H1 (cell line): Measurements from ENCODE around the gene CEL. TPM values are rescaled to one million over a fixed set of nuclear protein-coding genes. Genes with fewer than 3 reads are reported as not detected.

Experiments used
- CTCF ChIA-PET: fragments of 300-600 bp; sonication (Branson Sonifier 250); formaldehyde crosslinking; loops from one replicate; lab custom pipeline; 2021; ENCODE audit not compliant: partially characterized antibody; lab: Charles Lee
- POLR2A ChIA-PET: fragments of 300-600 bp; sonication (Branson Sonifier 250); formaldehyde crosslinking; loops from one replicate; lab custom pipeline; 2021; ENCODE audit warnings: inconsistent platforms; ENCODE audit not compliant: partially characterized antibody; lab: Charles Lee
- DNase-seq, 2 experiments: peaks; one replicate each; pipeline versions ENCODE4 v3.0.0 to v3.0.0-alpha.2; 2010 to 2022; ENCODE audit warnings: low spot score in 2 of 2, low read depth in 1 of 2, mixed read lengths in 1 of 2
- FAIRE-seq: peaks from 2 replicates; lab custom pipeline; 2011; peaks lifted over from hg19 to GRCh38; lab: Jason Lieb, UNC
- H2AFZ ChIP-seq: 2 replicates; pipeline ENCODE4 v1.8.1; 2012; ENCODE audit warnings: low read length, inconsistent platforms
- H2AK5ac ChIP-seq: 2 replicates; pipeline ENCODE4 v1.6.1; 2013; ENCODE audit warnings: low read depth, low read length
- H2BK120ac ChIP-seq: replicated peaks from 2 replicates; pipeline ENCODE3; 2013; ENCODE audit warnings: low read depth, low read length, inconsistent platforms
- H2BK12ac ChIP-seq: 2 replicates; pipeline ENCODE4 v1.6.1; 2013; ENCODE audit warnings: low read depth, low read length
- H2BK15ac ChIP-seq: 2 replicates; pipeline ENCODE4 v1.6.1; 2013; ENCODE audit warnings: low read length
- H2BK20ac ChIP-seq: 2 replicates; pipeline ENCODE4 v1.6.1; 2013; ENCODE audit warnings: low read length
- H2BK5ac ChIP-seq: 2 replicates; pipeline ENCODE4 v1.6.1; 2013; ENCODE audit warnings: low read depth, low read length
- H3K14ac ChIP-seq: 2 replicates; pipeline ENCODE4 v1.6.1; 2013; ENCODE audit warnings: inconsistent platforms; ENCODE audit not compliant: insufficient read length
- H3K18ac ChIP-seq: 2 replicates; pipeline ENCODE4 v1.6.1; 2013; ENCODE audit warnings: low read length; ENCODE audit errors: extremely low read depth
- H3K23ac ChIP-seq: 2 replicates; pipeline ENCODE4 v1.6.1; 2013; ENCODE audit warnings: inconsistent platforms; ENCODE audit not compliant: insufficient read length
- H3K23me2 ChIP-seq: 2 replicates; pipeline ENCODE4 v1.6.1; 2013; ENCODE audit warnings: low read depth, low read length
- H3K27ac ChIP-seq: 2 replicates; pipeline ENCODE4 v1.6.1; 2011; ENCODE audit warnings: low read depth, low read length, inconsistent platforms
- H3K27me3 ChIP-seq, 4 experiments: replicated peaks in 1 of 4; 1 replicate in 1 of 4; 2 replicates in 3 of 4; pipeline versions ENCODE4 v1.6.1 to v1.8.1; 2011 to 2013; ENCODE audit warnings: low read length in 3 of 4, mild to moderate bottlenecking in 3 of 4, inconsistent platforms in 2 of 4, mixed read lengths in 2 of 4, moderate library complexity in 1 of 4; ENCODE audit not compliant: control insufficient read depth in 3 of 4, insufficient read depth in 3 of 4; ENCODE audit errors: extremely low read depth in 1 of 4
- H3K36me3 ChIP-seq, 4 experiments: 2 replicates each; pipeline versions ENCODE4 v1.6.1 to v1.8.1; 2011 to 2013; ENCODE audit warnings: mild to moderate bottlenecking in 4 of 4, low read length in 3 of 4, moderate library complexity in 2 of 4, control low read depth in 1 of 4, inconsistent platforms in 1 of 4; ENCODE audit not compliant: insufficient read depth in 4 of 4, control insufficient read depth in 2 of 4
- H3K4ac ChIP-seq: replicated peaks from 2 replicates; pipeline ENCODE3; 2013; ENCODE audit warnings: low read length, low read depth, mixed read lengths, inconsistent platforms; ENCODE audit not compliant: insufficient read length
- H3K4me1 ChIP-seq, 4 experiments: replicated peaks in 1 of 4; 1 replicate in 1 of 4; 2 replicates in 3 of 4; pipeline versions ENCODE4 v1.6.1 to v1.8.1; 2011 to 2013; ENCODE audit warnings: low read length in 3 of 4, inconsistent platforms in 2 of 4, mixed read lengths in 1 of 4; ENCODE audit not compliant: insufficient read depth in 4 of 4, control insufficient read depth in 3 of 4
- H3K4me2 ChIP-seq, 2 experiments: 2 replicates each; pipeline versions ENCODE4 v1.6.1 to v1.8.1; 2011 to 2013; ENCODE audit warnings: low read depth in 2 of 2, low read length in 2 of 2, control low read depth in 1 of 2, inconsistent platforms in 1 of 2, mild to moderate bottlenecking in 1 of 2; ENCODE audit not compliant: insufficient read depth in 1 of 2
- H3K4me3 ChIP-seq, 4 experiments: fragments of 200-600, 300-600 bp in 1 of 4; sonication (generic), shearing (Covaris generic), sonication (Bioruptor Twin) in 1 of 4; 2 replicates each; pipeline versions ENCODE4 v1.5.1 to v1.8.1; 2011 to 2016; ENCODE audit warnings: low read length in 4 of 4, low read depth in 3 of 4, control low read depth in 2 of 4, inconsistent platforms in 2 of 4, mild to moderate bottlenecking in 2 of 4, mixed read lengths in 1 of 4, moderate library complexity in 1 of 4; ENCODE audit not compliant: insufficient read depth in 2 of 4; ENCODE audit errors: extremely low read depth in 1 of 4
- H3K56ac ChIP-seq: replicated peaks from 2 replicates; pipeline ENCODE3; 2013; ENCODE audit warnings: low read depth, mild to moderate bottlenecking, mixed read lengths, low read length, inconsistent platforms; ENCODE audit not compliant: insufficient read length
- H3K79me1 ChIP-seq: 2 replicates; pipeline ENCODE4 v1.6.1; 2013; ENCODE audit warnings: low read depth, low read length, control low read depth
- H3K79me2 ChIP-seq, 2 experiments: 2 replicates each; pipeline versions ENCODE4 v1.6.1 to v1.8.1; 2012 to 2013; ENCODE audit warnings: low read length in 2 of 2, mild to moderate bottlenecking in 2 of 2, inconsistent platforms in 1 of 2; ENCODE audit not compliant: insufficient read depth in 2 of 2, control insufficient read depth in 1 of 2
- H3K9ac ChIP-seq, 4 experiments: replicated peaks in 1 of 4; 1 replicate in 1 of 4; 2 replicates in 3 of 4; pipeline versions ENCODE4 v1.6.1 to v1.8.1; 2011 to 2013; ENCODE audit warnings: low read depth in 3 of 4, low read length in 3 of 4, control low read depth in 2 of 4, mild to moderate bottlenecking in 2 of 4, moderate library complexity in 2 of 4, inconsistent platforms in 1 of 4; ENCODE audit errors: extremely low read depth in 1 of 4
- H3K9me3 ChIP-seq, 2 experiments: 2 replicates each; pipeline versions ENCODE4 v1.6.1 to v1.8.1; 2012 to 2013; ENCODE audit warnings: mild to moderate bottlenecking in 2 of 2, moderate library complexity in 2 of 2, control low read depth in 1 of 2, inconsistent platforms in 1 of 2, low read depth in 1 of 2, low read length in 1 of 2, mixed read lengths in 1 of 2; ENCODE audit not compliant: insufficient read depth in 2 of 2
- H4K20me1 ChIP-seq, 2 experiments: replicated peaks in 1 of 2; 2 replicates each; pipeline versions ENCODE3 to v1.8.1; 2011 to 2013; ENCODE audit warnings: inconsistent platforms in 2 of 2, low read length in 2 of 2, mild to moderate bottlenecking in 1 of 2; ENCODE audit not compliant: insufficient read depth in 2 of 2, control insufficient read depth in 1 of 2
- H4K5ac ChIP-seq: 2 replicates; pipeline ENCODE4 v1.6.1; 2013; ENCODE audit warnings: low read length, low read depth, mixed read lengths, inconsistent platforms; ENCODE audit not compliant: insufficient read length
- H4K8ac ChIP-seq: 2 replicates; pipeline ENCODE4 v1.8.0; 2013; ENCODE audit warnings: mild to moderate bottlenecking, moderate library complexity, low read length, inconsistent platforms; ENCODE audit not compliant: insufficient read depth; ENCODE audit errors: extremely low read depth
- H4K91ac ChIP-seq: replicated peaks from 2 replicates; pipeline ENCODE3; 2013; ENCODE audit warnings: low read length, mixed read lengths, inconsistent platforms; ENCODE audit not compliant: insufficient read length
- CHD1 ChIP-seq: IDR thresholded peaks from 2 replicates; pipeline ENCODE4 v1.6.1; 2012; ENCODE audit warnings: low read depth, low read length, improper control_type of control experiment
- POLR2A ChIP-seq, 2 experiments: IDR thresholded peaks; 1 replicate in 1 of 2; 2 replicates in 1 of 2; pipeline ENCODE4 v1.6.1; 2011; ENCODE audit warnings: low read depth in 2 of 2, low read length in 2 of 2, mild to moderate bottlenecking in 2 of 2; ENCODE audit errors: control extremely low read depth in 1 of 2
- RXRA ChIP-seq: IDR thresholded peaks from 2 replicates; pipeline ENCODE4 v1.6.1; 2011; ENCODE audit warnings: low read depth, mild to moderate bottlenecking, low read length, moderate library complexity; ENCODE audit not compliant: insufficient read depth
- TAF1 ChIP-seq: IDR thresholded peaks from 2 replicates; pipeline ENCODE4 v1.6.1; 2011; ENCODE audit warnings: mild to moderate bottlenecking, low read depth, low read length
- TEAD4 ChIP-seq: IDR thresholded peaks from 2 replicates; pipeline ENCODE4 v1.6.1; 2012; ENCODE audit warnings: low read depth, low read length, inconsistent platforms, mixed read lengths
- WGBS, 2 experiments: shearing (Covaris generic) in 1 of 2; methylation state at CpG; one replicate each; pipeline versions ENCODE4 v1.1.6 to v1.1.7; 2013 to 2015; ENCODE audit warnings: low lambda C conversion rate in 2 of 2, mixed read lengths in 2 of 2, inconsistent platforms in 1 of 2, low coverage in 1 of 2, missing lambda C conversion rate in 1 of 2; ENCODE audit not compliant: insufficient replicate concordance in 2 of 2, insufficient coverage in 1 of 2, insufficient read length in 1 of 2; ENCODE audit errors: extremely low coverage in 1 of 2, missing lambda C conversion rate in 1 of 2; 5-methylcytosine and 5-hydroxymethylcytosine counted together
- polyA plus RNA-seq, 7 experiments: library from polyadenylated mRNA; depleted of rRNA in 3 of 7; stranded (reverse) in 5 of 7; unstranded in 2 of 7; fragments of >200 nt in 5 of 7; fragments of 200-250 nt in 2 of 7; gene quantifications; 1 replicate in 5 of 7; 2 replicates in 1 of 7; 4 replicates in 1 of 7; pipeline versions ENCODE4 v1.2.1 to v1.2.3, GENCODE V29; 2011 to 2013; ENCODE audit warnings: missing spikeins in 2 of 7, mixed read lengths in 2 of 7
- total RNA-seq: library from RNA; stranded (reverse); fragmentation: NEBNext Ultra II Directional; extraction: Animal tissue kit (Norgen Biotek cat#: 25700); gene quantifications from 2 replicates; pipeline ENCODE4 v1.2.1, GENCODE V29; 2021

CEL gene
- total and polyA plus RNA-seq, 2 of the 8 experiments (the other 6 are each of a cell fraction or from before 2014, with no cell fraction given): 1.8 to 3.4 TPM

DNA sequence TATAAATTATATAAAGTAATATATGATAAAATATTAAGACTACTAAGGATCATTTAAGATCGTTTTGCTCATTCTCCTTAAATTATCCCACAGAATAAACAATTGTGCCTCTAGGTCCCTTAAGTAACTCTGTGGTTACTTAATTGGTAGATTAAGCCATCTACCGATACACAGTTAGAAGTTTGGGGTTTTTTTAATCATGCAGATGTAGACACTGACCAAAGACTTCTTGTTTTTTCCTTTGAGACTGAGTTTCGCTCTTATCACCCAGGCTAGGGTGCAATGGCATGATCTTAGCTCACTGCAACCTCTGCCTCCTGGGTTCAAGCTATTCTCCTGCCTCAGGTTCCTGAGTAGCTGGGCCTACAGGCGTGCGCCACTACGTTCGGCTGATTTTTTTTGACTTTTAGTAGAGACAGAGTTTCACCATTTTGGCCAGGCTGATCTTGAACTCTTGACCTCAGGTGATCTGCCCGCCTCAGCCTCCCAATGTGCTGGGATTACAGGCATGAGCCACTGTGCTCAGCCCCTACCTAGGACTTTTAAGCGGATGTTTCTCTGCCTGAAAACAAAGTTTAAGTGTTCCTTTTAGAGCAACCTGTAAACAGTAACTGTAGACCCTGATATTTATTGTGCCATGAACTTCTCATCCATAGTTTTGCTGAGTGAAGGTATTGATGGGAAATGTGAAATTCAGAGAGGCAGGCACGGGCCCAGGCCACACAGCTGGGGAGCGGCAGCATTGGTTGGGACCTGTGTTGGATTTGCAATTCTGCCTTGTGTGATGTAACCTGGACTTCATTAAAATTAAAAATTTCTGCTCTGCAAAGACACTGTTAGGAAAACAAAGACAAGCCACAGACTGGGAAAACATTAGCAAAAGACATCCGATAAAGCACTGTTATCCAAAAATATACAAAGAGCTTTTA is 11.6 kb downstream of the CEL start:
- H3K9ac ChIP-seq: no peak overlapping the region
- no peak overlapping the region for H2AK5ac ChIP-seq
- H4K20me1 ChIP-seq: no peaks in the 10 kb centered on the region
- CTCF ChIA-PET: interaction anchor here (0.6 to 1.9 kb wide), 6 partner anchors 22 to 232 kb away, joined by 3 to 6 read pairs (median 4); partner anchors contain the start of gene GTF3C5
- H3K4ac ChIP-seq: no peak overlapping the region
- H3K4me3 ChIP-seq: no peak overlapping the region
- no peak overlapping the region for H2AFZ ChIP-seq
- H2BK5ac ChIP-seq: no peak overlapping the region
- no peaks in the 10 kb centered on the region for H3K79me2 ChIP-seq
- DNase-seq: no peak
- H2BK120ac ChIP-seq: no peak overlapping the region
- no peaks in the 10 kb centered on the region; a peak in 1 of 8 replicates for H3K36me3 ChIP-seq
- FAIRE-seq: no peak
- H4K8ac ChIP-seq: no peak overlapping the region
- H3K14ac ChIP-seq: no peak overlapping the region
- no peaks in the 10 kb centered on the region for H3K23me2 ChIP-seq
- POLR2A ChIA-PET: interaction anchor here (0.7 to 1.8 kb wide), 3 partner anchors 13 to 43 kb away, joined by 3 to 7 read pairs (median 4); no protein-coding TSS in a partner anchor
- H3K4me2 ChIP-seq: no peak overlapping the region
- TF ChIP-seq RXRA (no peak), CHD1 (no peak), TEAD4 (no peak), POLR2A (IDR thresholded peaks at IDR 0.05; ENCODE audit: control extremely low read depth in 1 of 2, low read depth in 2 of 2, low read length in 2 of 2) (no peak), TAF1 (no peak)
- no peak overlapping the region for H3K56ac ChIP-seq
- H3K27ac ChIP-seq: no peak overlapping the region
- H2BK15ac ChIP-seq: no peak overlapping the region
- 91% methylated on average over 12 of the region's 12 CpGs; no CpG with 5 or more reads in 1 of the 2 experiments for WGBS, 2 experiments
- H3K27me3 ChIP-seq: no peaks in the 10 kb centered on the region
- no peak overlapping the region for H4K91ac ChIP-seq
- H2BK20ac ChIP-seq: no peak overlapping the region
- H4K5ac ChIP-seq: no peak overlapping the region
- no peak overlapping the region for H3K18ac ChIP-seq
- no peak overlapping the region for H3K23ac ChIP-seq
- H3K4me1 ChIP-seq: no peaks in the 10 kb centered on the region
- H3K9me3 ChIP-seq: no peaks in the 10 kb centered on the region
- no peak overlapping the region for H2BK12ac ChIP-seq
- no peaks in the 10 kb centered on the region for H3K79me1 ChIP-seq
